Thyroid gland (tissue), 4 donors: ENCODE measurements around the gene SLC16A2. TPM values are rescaled to one million over a fixed set of nuclear protein-coding genes. Genes with fewer than 3 reads are reported as not detected.

Source experiments
- DNase-seq, 2 donors: peaks; one replicate each; pipeline ENCODE4 v3.0.0-alpha.2; 2019
- H3K27ac ChIP-seq, 3 donors: fragments of 200-600 bp; sonication (generic); 1 replicate in 2 of 3; 2 replicates in 1 of 3; pipeline ENCODE4 v1.5.1; 2016 to 2019; ENCODE audit warnings: mild to moderate bottlenecking in 1 of 3, moderate library complexity in 1 of 3
- H3K27me3 ChIP-seq: fragments of 200-600 bp; sonication (generic); one replicate; pipeline ENCODE4 v1.5.1; 2019
- H3K36me3 ChIP-seq, 2 donors: fragments of 200-600 bp; sonication (generic); one replicate each; pipeline ENCODE4 v1.5.1; 2016 to 2019
- H3K4me1 ChIP-seq, 2 donors: fragments of 200-600 bp; sonication (generic); one replicate each; pipeline ENCODE4 v1.5.1; 2017 to 2019
- H3K4me3 ChIP-seq, 3 donors: fragments of 200-600 bp; sonication (generic); replicated peaks in 1 of 3; 1 replicate in 2 of 3; 2 replicates in 1 of 3; pipeline ENCODE4 v1.5.1; 2016; ENCODE audit warnings: mild to moderate bottlenecking in 1 of 3
- H3K9me3 ChIP-seq: fragments of 200-600 bp; sonication (generic); one replicate; pipeline ENCODE4 v1.5.1; 2017
- CTCF ChIP-seq, 6 experiments: fragments of 200-600 bp in 3 of 6; fragments of 450-650 bp in 3 of 6; sonication (generic) in 3 of 6; IDR thresholded peaks; one replicate each; pipeline ENCODE4 v1.5.1; 2016 to 2019; ENCODE audit warnings: antibody characterized with exemption in 6 of 6, mild to moderate bottlenecking in 2 of 6, inconsistent platforms in 1 of 6, moderate library complexity in 1 of 6
- POLR2A ChIP-seq, 2 donors: fragments of 450-650 bp; IDR thresholded peaks; one replicate each; pipeline ENCODE4 v1.6.1; 2017; ENCODE audit warnings: antibody characterized with exemption in 2 of 2, mild to moderate bottlenecking in 2 of 2, moderate library complexity in 1 of 2
- WGBS, 2 donors: methylation state at CpG; one replicate each; pipeline ENCODE4 v1.1.5; 2017; 5-methylcytosine and 5-hydroxymethylcytosine counted together
- intact Hi-C: fragments of 100-400 bp; cut with DNase I; formaldehyde crosslinking; loops from one replicate; pipeline ENCODE4 v1.15.1; 2023
- total RNA-seq, 4 donors: library from RNA; depleted of rRNA; stranded (reverse); fragments of >200 nt; gene quantifications; one replicate each; pipeline ENCODE4 v1.2.3, GENCODE V29; 2016

Gene SLC16A2
- total RNA-seq, 4 donors from 2014 or later: 10.1 to 24.0 (median 20.1) TPM

DNA sequence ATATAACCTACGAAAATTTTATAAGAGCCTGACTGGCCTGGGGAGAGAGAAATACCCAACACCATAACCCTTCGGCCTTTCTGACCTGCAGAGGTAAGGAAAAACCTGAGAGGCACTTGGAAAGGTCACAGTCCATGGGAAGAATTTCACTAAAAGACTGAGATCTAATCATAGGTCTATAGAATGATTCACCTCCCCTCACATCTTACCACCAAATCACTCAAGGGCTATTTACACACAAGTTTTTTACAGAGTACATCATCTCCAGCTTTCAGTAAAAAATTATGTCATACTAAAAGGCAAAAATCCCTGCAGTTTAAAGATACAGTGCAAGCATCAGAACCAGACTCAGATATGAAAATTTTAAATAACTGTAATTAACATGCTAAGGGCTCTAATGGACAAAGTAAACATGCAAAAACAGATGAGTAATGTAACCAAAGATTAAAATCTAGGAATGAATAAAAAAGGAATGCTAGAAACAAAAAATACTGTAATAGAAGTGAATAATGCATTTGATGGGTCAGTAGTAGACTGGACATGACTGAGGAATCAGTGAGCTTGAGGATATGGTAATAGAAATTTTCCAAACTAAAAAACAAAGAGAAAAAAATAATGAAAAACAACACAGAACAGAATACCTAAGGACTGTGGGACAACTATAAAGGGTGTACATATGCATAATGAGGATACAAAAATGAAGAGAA lies 32.1 kb upstream of the SLC16A2 start:
- 95 to 97% methylated on average over 2 of the region's 2 CpGs for WGBS, 2 donors
- H3K27ac ChIP-seq: no peak overlapping the region
- H3K9me3 ChIP-seq: no peaks in the 10 kb centered on the region
- DNase-seq: no peak
- intact Hi-C loops: loop anchor here (5.0 kb wide), 1 partner anchor 158 kb away; no protein-coding TSS in a partner anchor
- H3K36me3 ChIP-seq: no peaks in the 10 kb centered on the region
- TF ChIP-seq POLR2A (IDR thresholded peaks at IDR 0.05) (no peak), CTCF (IDR thresholded peaks at IDR 0.05) (no peak)
- H3K4me1 ChIP-seq: no peaks in the 10 kb centered on the region
- no peaks in the 10 kb centered on the region for H3K27me3 ChIP-seq
- no peak overlapping the region for H3K4me3 ChIP-seq

DNA sequence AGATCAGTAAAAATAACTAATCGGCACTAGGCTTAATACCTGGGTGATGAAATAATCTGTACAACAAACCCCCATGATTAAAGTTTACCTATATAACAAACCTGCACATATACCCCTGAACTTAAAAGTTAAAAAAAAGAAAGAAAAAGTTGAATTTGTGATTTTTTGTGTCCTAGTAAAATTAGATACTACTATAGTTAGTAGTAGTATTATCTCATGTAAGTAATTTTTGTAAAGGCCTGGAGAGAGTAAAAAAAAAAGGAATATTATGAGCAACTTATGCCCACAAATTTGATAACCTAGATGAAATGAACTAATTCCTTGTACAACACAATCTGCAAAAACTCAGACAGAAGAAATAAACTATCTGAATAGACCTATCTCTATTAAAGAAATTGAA lies 25.7 kb upstream of the SLC16A2 start:
- intact Hi-C loops: no loop called here
- Histone ChIP-seq H3K27ac (no peak overlapping the region), H3K4me1 (no peaks in the 10 kb centered on the region), H3K27me3 (no peaks in the 10 kb centered on the region), H3K36me3 (no peaks in the 10 kb centered on the region), H3K9me3 (no peaks in the 10 kb centered on the region), H3K4me3 (no peak overlapping the region)
- TF ChIP-seq CTCF (IDR thresholded peaks at IDR 0.05) (no peak), POLR2A (IDR thresholded peaks at IDR 0.05) (no peak)
- WGBS, 2 donors: 93 to 96% methylated on average over 1 of the region's 1 CpG
- no peak for DNase-seq

GRCh38 chrX:74405973-74406489 lies 15.3 kb upstream of the SLC16A2 start:
- Histone ChIP-seq H3K27ac (no peak overlapping the region), H3K36me3 (no peaks in the 10 kb centered on the region), H3K9me3 (no peaks in the 10 kb centered on the region), H3K27me3 (no peaks in the 10 kb centered on the region), H3K4me3 (no peak overlapping the region), H3K4me1 (no peaks in the 10 kb centered on the region)
- TF ChIP-seq POLR2A (IDR thresholded peaks at IDR 0.05) (no peak), CTCF (IDR thresholded peaks at IDR 0.05) (no peak)
- intact Hi-C loops: no loop called here
- WGBS, 2 donors: 71 to 100% methylated on average over 1 of the region's 2 CpGs
- no peak for DNase-seq

DNA sequence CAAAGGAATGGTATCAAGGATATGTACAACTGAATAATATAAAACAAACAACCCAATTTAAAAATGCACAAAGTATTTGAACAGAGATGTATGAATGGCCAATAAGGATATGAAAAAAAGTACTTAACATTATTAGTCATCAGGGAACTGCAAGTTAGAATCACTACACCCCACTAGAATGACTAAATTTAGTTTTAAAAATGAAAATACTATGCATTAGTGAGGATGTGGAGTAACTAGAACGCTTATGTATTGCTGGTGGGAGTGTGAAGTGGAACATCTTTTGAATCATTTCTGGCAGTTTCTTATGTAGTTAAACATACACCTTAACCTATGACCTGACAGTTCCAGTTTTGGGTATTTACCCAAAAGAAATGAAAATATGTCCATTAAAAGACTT lies 13.0 kb upstream of the SLC16A2 start:
- Histone ChIP-seq H3K27ac (no peak overlapping the region), H3K4me3 (no peak overlapping the region), H3K9me3 (no peaks in the 10 kb centered on the region), H3K4me1 (no peaks in the 10 kb centered on the region), H3K27me3 (no peaks in the 10 kb centered on the region), H3K36me3 (no peaks in the 10 kb centered on the region)
- WGBS, 2 donors: 95 to 96% methylated on average over 1 of the region's 1 CpG
- no peak for DNase-seq
- no peak for TF ChIP-seq CTCF (IDR thresholded peaks at IDR 0.05)
- no peak for TF ChIP-seq POLR2A (IDR thresholded peaks at IDR 0.05)
- intact Hi-C loops: no loop called here

- peak; percentile 17 to 27 for DNase-seq
- Histone ChIP-seq H3K4me3 (peak overlapping the region; percentile 4 to 37 (median 8)), H3K36me3 (no peaks in the 10 kb centered on the region), H3K9me3 (no peaks in the 10 kb centered on the region), H3K4me1 (peaks cover 0 to 10% of the 10 kb centered on the region in 2 donors), H3K27ac (peak overlapping the region in 2 of 3 donors; percentile 76 to 93), H3K27me3 (no peaks in the 10 kb centered on the region)
- 8 to 10% methylated on average over 2 to 6 of the region's 20 CpGs for WGBS, 2 donors
- TF ChIP-seq POLR2A (IDR thresholded peaks at IDR 0.05) (no peak), CTCF (IDR thresholded peaks at IDR 0.05) (no peak)
- intact Hi-C loops: loop anchor here (10.0 kb wide), 1 partner anchor 115 kb away; no protein-coding TSS in a partner anchor
These were observed 1.5 kb upstream of the SLC16A2 start for GRCh38 chrX:74419864-74420195.
